GM19467 (cell line): ENCODE measurements around the gene SCG3.

Experiments
- ATAC-seq: cut with Tn5 transposase; IDR thresholded peaks from one replicate; pipeline ENCODE4 v1.9.1; 2021; ENCODE audit warnings: mild to moderate bottlenecking, moderate library complexity; ENCODE audit not compliant: unreplicated experiment

SCG3 gene

DNA sequence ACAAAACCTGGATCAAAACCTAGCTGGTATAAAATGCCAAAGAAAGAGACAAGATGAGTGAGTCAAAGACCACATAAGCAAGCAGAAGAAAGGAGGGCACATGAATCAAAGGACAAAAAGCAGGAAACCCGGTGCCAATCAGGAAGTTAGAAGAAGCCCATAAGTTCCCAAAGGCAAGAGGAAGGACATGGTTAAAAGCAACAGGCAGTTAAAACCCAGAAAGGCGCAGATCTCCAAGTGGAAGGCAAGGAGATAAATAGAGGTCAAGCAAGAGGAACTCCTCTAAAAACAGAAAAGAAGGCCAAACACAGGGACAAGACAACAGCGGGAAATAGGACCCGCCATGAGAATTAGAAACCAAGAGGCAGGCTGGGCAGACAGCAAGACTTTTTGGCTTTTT lies 74.5 kb downstream of the SCG3 start:
- ATAC-seq: no peak

DNA sequence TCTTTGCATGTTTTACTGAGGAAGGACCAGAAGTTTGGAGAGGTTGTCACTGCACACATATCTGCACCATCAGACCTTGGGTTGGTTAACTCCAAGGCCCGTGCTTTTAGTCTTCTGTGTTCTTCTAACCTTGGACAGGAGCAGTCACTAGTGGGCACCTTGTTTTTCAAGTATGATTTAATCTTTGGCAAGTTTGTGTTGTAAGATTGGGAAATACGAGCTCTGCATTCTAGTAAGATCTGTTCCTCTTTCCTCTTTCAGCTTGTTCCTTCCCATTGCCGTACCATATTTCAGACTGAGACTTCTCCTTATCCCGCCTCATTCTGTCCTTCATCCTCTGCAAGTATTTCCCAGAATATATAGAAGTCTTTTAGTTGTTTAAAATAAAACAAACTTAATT lies 75.2 kb downstream of the SCG3 start:
- no peak for ATAC-seq

DNA sequence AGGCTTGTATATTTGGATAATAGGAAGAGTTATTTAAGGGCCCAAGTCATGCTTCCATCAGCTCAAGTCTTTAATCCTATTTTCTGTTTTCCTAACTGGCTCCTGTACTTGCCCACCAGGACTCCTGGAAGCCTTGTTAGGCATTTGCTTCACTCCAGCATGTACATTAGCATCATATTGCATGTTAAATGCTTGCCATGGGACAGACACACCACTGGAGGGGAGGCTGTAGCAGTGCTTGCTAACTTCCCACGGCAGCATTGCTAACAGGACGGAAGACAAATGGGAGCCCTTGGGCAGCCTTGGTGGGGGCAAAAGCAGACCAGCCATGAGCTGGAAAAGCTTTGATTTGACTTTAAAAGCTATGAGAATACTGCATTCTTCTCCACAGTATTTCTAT lies 76.1 kb downstream of the SCG3 start:
- ATAC-seq: no peak

DNA sequence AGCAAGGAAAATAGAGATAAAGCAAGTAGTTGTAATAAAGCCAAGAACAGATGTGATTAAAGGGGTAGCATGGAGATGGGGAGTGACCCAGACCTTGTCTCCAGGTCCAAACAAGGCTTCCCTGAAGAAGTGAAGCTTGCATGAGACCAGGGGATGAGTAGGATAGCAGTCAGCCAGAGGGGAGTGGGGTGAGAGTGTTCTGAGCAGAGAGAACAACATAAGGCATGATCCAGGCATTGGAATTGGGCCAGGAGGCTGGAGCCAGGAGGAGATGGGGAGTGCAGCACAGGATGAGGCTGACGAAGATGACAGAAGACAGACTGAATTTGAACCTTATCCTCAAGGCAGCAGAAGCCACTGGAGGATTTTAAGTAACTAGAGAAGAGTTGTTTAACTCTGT lies 77.3 kb downstream of the SCG3 start:
- ATAC-seq: no peak

DNA sequence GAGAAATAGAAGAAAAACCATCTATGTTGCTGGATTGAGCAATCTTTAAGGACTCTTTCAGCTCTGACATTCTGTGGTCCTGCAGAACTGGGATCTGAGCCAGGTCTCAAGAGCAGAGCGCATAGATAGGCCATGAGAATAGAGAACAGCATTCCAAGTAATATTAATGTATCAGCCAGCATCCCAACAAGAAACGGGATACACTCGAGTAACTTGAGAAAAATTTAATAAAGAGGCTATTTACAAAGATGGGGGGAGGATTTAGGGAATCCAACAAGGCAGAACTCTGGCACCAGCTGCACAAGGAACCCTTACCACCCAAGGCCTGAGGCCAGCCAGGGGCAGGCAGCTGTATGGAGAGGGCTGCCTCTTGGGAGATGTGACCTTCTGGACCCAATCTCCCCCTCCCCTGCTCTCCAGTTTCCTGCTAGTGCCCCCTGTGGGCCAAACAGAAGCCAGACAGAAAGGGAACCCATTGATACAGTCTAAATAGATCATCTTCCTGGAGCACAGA lies 78.3 kb downstream of the SCG3 start:
- ATAC-seq: no peak

DNA sequence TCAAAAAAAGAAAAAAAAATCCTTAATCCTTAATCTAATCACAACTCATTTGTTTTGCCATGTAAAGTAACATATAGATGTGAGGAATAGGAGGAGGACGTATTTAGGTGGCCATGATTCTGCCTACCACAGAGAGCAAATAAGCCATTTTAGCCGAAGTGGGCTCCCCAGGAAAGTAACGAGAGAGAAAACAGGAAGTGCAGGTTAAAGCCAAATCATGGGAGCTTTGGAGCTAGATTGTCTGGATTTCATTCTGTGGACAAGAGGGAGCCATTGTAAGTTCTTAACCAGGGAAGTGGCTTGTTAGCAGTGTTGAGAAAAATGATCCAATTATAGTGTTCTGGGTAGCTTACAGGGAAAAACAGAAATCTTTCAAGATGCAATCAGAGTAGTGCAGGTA lies 79.5 kb downstream of the SCG3 start:
- no peak for ATAC-seq

DNA sequence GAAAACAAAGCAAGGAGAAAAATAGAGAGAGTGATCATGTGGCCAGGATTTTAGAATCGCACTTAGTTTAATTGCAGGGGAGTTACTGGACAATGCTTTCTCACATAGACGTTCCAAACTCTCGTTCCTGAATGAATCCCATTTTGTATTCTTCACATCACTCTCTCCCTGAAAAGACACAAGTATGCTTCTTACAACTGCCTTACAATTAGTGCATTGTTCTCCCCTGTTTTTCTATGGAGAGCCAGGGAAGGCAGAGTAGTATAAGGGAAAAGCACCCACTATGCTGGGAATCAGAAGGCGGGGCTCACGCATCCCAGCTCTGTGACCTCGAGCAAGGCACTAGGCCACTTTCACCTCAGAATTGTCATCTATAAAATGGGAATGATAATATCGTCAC lies 84.4 kb downstream of the SCG3 start:
- no peak for ATAC-seq

DNA sequence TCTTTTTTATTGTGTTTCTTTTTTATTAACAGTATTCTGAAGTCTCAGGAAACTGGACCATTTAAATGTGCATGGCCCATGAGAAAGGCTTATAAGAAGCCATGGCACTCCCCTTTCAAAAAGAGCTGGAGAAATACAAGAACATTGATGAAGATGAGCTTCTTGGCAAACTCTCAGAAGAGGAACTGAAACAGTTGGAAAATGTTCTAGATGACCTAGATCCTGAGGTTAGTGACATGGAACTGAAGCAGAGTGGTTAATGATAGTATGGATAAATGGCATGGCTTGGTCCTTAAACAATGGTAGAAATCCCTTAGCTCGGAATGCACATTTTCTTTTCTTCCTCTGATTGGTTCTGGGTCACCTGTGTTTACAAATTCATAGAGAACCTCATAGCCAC lies 85.0 kb downstream of the SCG3 start:
- ATAC-seq: no peak

DNA sequence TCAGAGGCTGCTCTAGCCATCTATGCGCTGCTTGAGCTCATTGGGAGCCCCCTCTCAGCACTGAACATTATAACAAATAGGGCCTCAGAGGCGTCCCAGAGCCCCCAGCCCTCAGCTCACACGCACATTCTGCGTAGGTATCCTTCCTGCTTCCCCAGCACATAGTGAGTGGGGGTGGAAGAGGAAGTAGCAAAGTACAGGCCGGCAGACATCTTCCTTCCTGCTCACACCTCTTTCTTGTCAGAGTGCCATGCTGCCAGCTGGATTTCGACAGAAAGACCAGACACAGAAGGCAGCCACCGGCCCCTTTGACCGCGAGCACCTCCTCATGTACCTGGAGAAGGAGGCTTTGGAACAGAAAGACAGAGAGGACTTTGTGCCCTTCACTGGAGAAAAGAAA lies 86.7 kb downstream of the SCG3 start:
- no peak for ATAC-seq
